T47D (cell line): ENCODE measurements around the gene FBXL19.

Experiments used
- DNase-seq, 2 experiments: peaks; one replicate each; pipeline versions ENCODE4 v3.0.0 to v3.0.0-alpha.2; 2011 to 2012; ENCODE audit warnings: low read depth in 1 of 2, low spot score in 1 of 2
- JUND ChIP-seq: IDR thresholded peaks from 2 replicates; pipeline ENCODE4 v1.6.1; 2012; ENCODE audit warnings: low read depth
- in situ Hi-C: cut with HindIII; loops from 2 replicates; pipeline ENCODE4 v1.10.0; 2016; ENCODE audit warnings: low sequenced_read_pairs, low pct_unique_long_range_greater_than_20kb

FBXL19 gene

GRCh38 chr16:30899794-30900193 is 23.6 kb upstream of the FBXL19 start:
- DNase-seq = no peak
- in situ Hi-C loops = no loop called here
- no peak for TF ChIP-seq JUND

GRCh38 chr16:30900588-30900987 is 22.8 kb upstream of the FBXL19 start:
- in situ Hi-C loops = no loop called here
- no peak for TF ChIP-seq JUND
- no peak for DNase-seq

GRCh38 chr16:30901201-30902028 is 22.0 kb upstream of the FBXL19 start:
- DNase-seq = no peak
- TF ChIP-seq JUND = no peak
- in situ Hi-C loops = no loop called here

GRCh38 chr16:30902029-30902972 is 21.1 kb upstream of the FBXL19 start:
- DNase-seq = peak; percentile 69 to 82
- in situ Hi-C loops = no loop called here
- no peak for TF ChIP-seq JUND

- no peak for DNase-seq
- no peak for TF ChIP-seq JUND
- in situ Hi-C loops = no loop called here
Measured at GRCh38 chr16:30903002-30903401, 20.4 kb upstream of the FBXL19 start.

- DNase-seq = no peak
- no peak for TF ChIP-seq JUND
- in situ Hi-C loops = no loop called here
Measured at GRCh38 chr16:30903596-30903995, 19.8 kb upstream of the FBXL19 start.

GRCh38 chr16:30904114-30904780 is 19.1 kb upstream of the FBXL19 start:
- no peak for TF ChIP-seq JUND
- in situ Hi-C loops = no loop called here
- no peak for DNase-seq

- in situ Hi-C loops = no loop called here
- no peak for TF ChIP-seq JUND
- no peak for DNase-seq
Measured at GRCh38 chr16:30907064-30907463, 16.3 kb upstream of the FBXL19 start.

- no peak for TF ChIP-seq JUND
- DNase-seq = no peak
- in situ Hi-C loops = no loop called here
Measured at GRCh38 chr16:30910427-30911029, 12.8 kb upstream of the FBXL19 start.

- TF ChIP-seq JUND = no peak
- in situ Hi-C loops = no loop called here
- DNase-seq = no peak
Measured at GRCh38 chr16:30912794-30913412, 10.5 kb upstream of the FBXL19 start.

- in situ Hi-C loops = no loop called here
- no peak for DNase-seq
- TF ChIP-seq JUND = no peak
Measured at GRCh38 chr16:30914830-30915229, 8.5 kb upstream of the FBXL19 start.

- DNase-seq = no peak
- in situ Hi-C loops = no loop called here
- TF ChIP-seq JUND = no peak
Measured at GRCh38 chr16:30918614-30919013, 4.8 kb upstream of the FBXL19 start.
